Inflammatory macrophage treated with lipopolysaccharide for 4 hours (primary cell): ENCODE results near the gene ZSWIM4.
A peak's percentile ranks its signal among the peaks of the same experiment; 100 is the strongest.
"Not testable (repeated sequence)": the region's sequence is repeated elsewhere in the genome, so short reads cannot be mapped to it uniquely, and the experiment has no call there.

Experiments
- DNase-seq: peaks from one replicate; pipeline ENCODE4 v3.0.0-alpha.2; 2020

ZSWIM4 gene

GRCh38 chr19:13778847-13779246, 16.4 kb upstream of the ZSWIM4 start:
- no peak for DNase-seq

- DNase-seq: not testable (repeated sequence)
These were observed 15.4 kb upstream of the ZSWIM4 start for GRCh38 chr19:13779794-13780193.

- DNase-seq: peak; percentile 43
These were observed 13.7 kb upstream of the ZSWIM4 start for GRCh38 chr19:13781547-13781946.

- no peak for DNase-seq
These were observed 12.7 kb upstream of the ZSWIM4 start for GRCh38 chr19:13782537-13782936.

- DNase-seq: no peak
These were observed 11.4 kb upstream of the ZSWIM4 start for GRCh38 chr19:13783565-13784500.

- peak; percentile 60 for DNase-seq
These were observed 10.4 kb upstream of the ZSWIM4 start for GRCh38 chr19:13784731-13785452.

GRCh38 chr19:13788991-13789390, 6.3 kb upstream of the ZSWIM4 start:
- DNase-seq: peak; percentile 42

- DNase-seq: peak; percentile 69
These were observed 4.9 kb upstream of the ZSWIM4 start for GRCh38 chr19:13790354-13790753.

GRCh38 chr19:13793317-13793716, 1.9 kb upstream of the ZSWIM4 start:
- not testable (repeated sequence) for DNase-seq

- DNase-seq: no peak
These were observed 866 bp upstream of the ZSWIM4 start for GRCh38 chr19:13794398-13794756.

GRCh38 chr19:13795595-13796300, 505 bp downstream of the ZSWIM4 start:
- no peak for DNase-seq

- DNase-seq: peak; percentile 89
These were observed 1.2 kb downstream of the ZSWIM4 start for GRCh38 chr19:13796301-13797057.

- no peak for DNase-seq
These were observed 1.8 kb downstream of the ZSWIM4 start for GRCh38 chr19:13797058-13797440.

- DNase-seq: peak; percentile 38
These were observed 2.6 kb downstream of the ZSWIM4 start for GRCh38 chr19:13797870-13798269.

GRCh38 chr19:13799669-13800068, 4.4 kb downstream of the ZSWIM4 start:
- DNase-seq: no peak

GRCh38 chr19:13803038-13803437, 7.8 kb downstream of the ZSWIM4 start:
- DNase-seq: no peak

- no peak for DNase-seq
These were observed 9.8 kb downstream of the ZSWIM4 start for GRCh38 chr19:13804830-13805683.

- no peak for DNase-seq
These were observed 11.5 kb downstream of the ZSWIM4 start for GRCh38 chr19:13806728-13807127.

GRCh38 chr19:13807421-13808021, 12.3 kb downstream of the ZSWIM4 start:
- DNase-seq: no peak

GRCh38 chr19:13808856-13809255, 13.6 kb downstream of the ZSWIM4 start:
- DNase-seq: no peak

GRCh38 chr19:13812544-13812943, 17.3 kb downstream of the ZSWIM4 start:
- no peak for DNase-seq
